GM12864 (cell line): Measurements from ENCODE around the gene SLC12A8.

Experiments used
- DNase-seq: peaks from one replicate; pipeline ENCODE4 v3.0.0-alpha.2; 2011; ENCODE audit warnings: low read depth
- H3K4me3 ChIP-seq: 2 replicates; pipeline ENCODE4 v1.5.1; 2011; ENCODE audit warnings: mild to moderate bottlenecking, low read depth, low read length, control low read depth
- CTCF ChIP-seq: IDR thresholded peaks from 2 replicates; pipeline ENCODE4 v1.5.1; 2011; ENCODE audit warnings: low read depth, mild to moderate bottlenecking, moderate library complexity, low read length, control low read depth, inconsistent platforms; ENCODE audit errors: missing control alignments

Gene SLC12A8

GRCh38 chr3:125165948-125166553, 46.5 kb downstream of the SLC12A8 start:
- DNase-seq, result no peak

GRCh38 chr3:125165189-125165947, 47.2 kb downstream of the SLC12A8 start:
- H3K4me3 ChIP-seq, result no peak overlapping the region
- DNase-seq, result no peak
- peak; percentile 76 for TF ChIP-seq CTCF

More at GRCh38 chr3:125165948-125166553, 46.5 kb downstream of the SLC12A8 start:
- TF ChIP-seq CTCF, result no peak
- H3K4me3 ChIP-seq, result no peak overlapping the region

- no peak for DNase-seq
- TF ChIP-seq CTCF, result peak; percentile 18
- no peak overlapping the region for H3K4me3 ChIP-seq
Observed at GRCh38 chr3:125163739-125164601, 48.6 kb downstream of the SLC12A8 start.

GRCh38 chr3:125161607-125162219, 50.8 kb downstream of the SLC12A8 start:
- TF ChIP-seq CTCF, result no peak
- DNase-seq, result no peak
- H3K4me3 ChIP-seq, result no peak overlapping the region

DNA sequence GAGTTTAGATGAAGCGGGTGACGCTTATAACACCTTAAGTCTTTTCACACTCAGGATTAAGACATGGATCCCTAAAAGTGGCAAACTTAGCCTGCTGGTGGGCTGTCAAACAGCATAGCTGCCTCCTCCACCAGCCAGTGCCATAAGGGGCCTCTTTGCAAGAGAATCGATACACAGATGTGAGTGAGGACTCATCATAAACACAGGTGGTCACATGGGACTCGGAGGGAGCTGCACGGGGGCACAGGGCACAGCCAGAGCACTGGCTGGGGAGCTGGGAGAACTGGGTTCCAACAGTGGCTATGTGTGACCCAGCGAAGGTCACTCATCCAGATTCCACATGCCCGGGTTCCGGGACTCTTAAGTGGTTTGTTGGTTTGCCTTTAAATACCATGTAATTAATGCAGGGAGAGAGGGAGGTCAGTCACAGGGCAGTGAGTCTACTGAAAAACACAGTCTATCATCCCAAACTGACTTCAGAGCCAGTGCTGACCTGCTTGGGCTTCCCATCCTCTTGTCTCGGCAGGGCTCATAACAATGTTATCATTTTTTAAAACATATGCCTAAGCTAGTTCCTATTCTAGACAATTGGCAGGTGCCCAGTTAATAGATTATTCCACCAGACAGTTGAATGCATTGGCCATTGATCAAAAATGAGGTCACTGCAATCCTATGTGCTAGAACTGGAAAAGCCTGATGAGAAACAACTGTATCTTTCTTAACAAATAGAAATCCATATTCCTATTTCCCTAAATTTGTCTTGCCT, 51.8 kb downstream of the SLC12A8 start:
- DNase-seq, result no peak
- H3K4me3 ChIP-seq, result no peak overlapping the region
- no peak for TF ChIP-seq CTCF

DNA sequence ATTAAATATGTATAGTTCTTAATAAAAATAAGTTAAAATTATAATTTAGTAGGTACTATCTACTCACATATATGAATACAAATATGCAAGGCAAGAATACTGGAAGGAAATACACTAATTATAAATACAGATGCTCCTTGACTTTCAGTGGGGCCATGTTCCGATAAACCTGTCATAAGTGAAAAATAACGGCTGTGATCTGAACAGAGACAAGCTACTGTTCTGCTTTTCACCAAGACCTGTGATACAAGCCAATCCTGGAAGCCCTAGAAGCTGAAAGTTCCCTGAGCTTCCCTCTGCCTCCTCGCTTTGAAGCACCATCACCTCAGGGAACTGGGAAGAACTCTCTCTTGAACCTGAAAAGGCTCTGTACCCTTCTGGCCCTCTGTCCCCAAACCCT, 55.4 kb downstream of the SLC12A8 start:
- DNase-seq, result no peak
- TF ChIP-seq CTCF, result no peak
- no peak overlapping the region for H3K4me3 ChIP-seq
